Measurements from ENCODE around the gene LRIG1. TPM values are rescaled to one million over a fixed set of nuclear protein-coding genes. Genes with fewer than 3 reads are reported as not detected.

Gene LRIG1
- total and polyA plus RNA-seq, 10 of the 15 experiments (the other 5 are each of a cell fraction or from before 2014, with no cell fraction given): 0.84 to 16.4 (median 8.1) TPM

GRCh38 chr3:66416556-66417304, 84.1 kb downstream of the LRIG1 start:
- H3K4me3 ChIP-seq: no peak overlapping the region
- TF ChIP-seq STAT1 (conservative IDR thresholded peaks at IDR 0.05): no peak
- no peak for TF ChIP-seq BCLAF1 (IDR thresholded peaks at IDR 0.05)
- TF ChIP-seq CEBPB (IDR thresholded peaks at IDR 0.05; ENCODE audit: borderline replicate concordance in 1 of 2, low read depth in 2 of 2, low read length in 2 of 2): no peak
- no peak for TF ChIP-seq TARDBP (IDR thresholded peaks at IDR 0.05; ENCODE audit: borderline replicate concordance)
- no peak for TF ChIP-seq TCF7 (IDR thresholded peaks at IDR 0.05; ENCODE audit: borderline replicate concordance)
- TF ChIP-seq CEBPZ (IDR thresholded peaks at IDR 0.05; ENCODE audit: low read depth, low read length): no peak
- TF ChIP-seq FOXK2 (IDR thresholded peaks at IDR 0.05): no peak
- TF ChIP-seq MTA3 (IDR thresholded peaks at IDR 0.05; ENCODE audit: borderline replicate concordance, low read length): no peak
- no peak for TF ChIP-seq NKRF (conservative IDR thresholded peaks at IDR 0.05)
- TF ChIP-seq PML (IDR thresholded peaks at IDR 0.05; ENCODE audit: low read length): no peak
- TF ChIP-seq RUNX3 (IDR thresholded peaks at IDR 0.05; ENCODE audit: low read length): no peak
- TF ChIP-seq MYB (IDR thresholded peaks at IDR 0.05; ENCODE audit: borderline replicate concordance, low read depth, low read length): no peak
- TF ChIP-seq CHD1 (IDR thresholded peaks at IDR 0.05; ENCODE audit: low read depth, low read length): no peak
- no peak for TF ChIP-seq ASH2L (IDR thresholded peaks at IDR 0.05; ENCODE audit: borderline replicate concordance, low read depth)
- TF ChIP-seq NFYB (IDR thresholded peaks at IDR 0.05; ENCODE audit: insufficient read depth, low read depth, low read length): no peak
- TF ChIP-seq KAT2A (conservative IDR thresholded peaks at IDR 0.05; ENCODE audit: control insufficient read depth, low read depth, low read length): no peak
- TF ChIP-seq SMC3 (IDR thresholded peaks at IDR 0.05; ENCODE audit: borderline replicate concordance, low read length): no peak
- BruUV-seq (replicated peaks): no TSS peak
- RAD21 ChIA-PET (ENCODE audit: unreplicated experiment): no interaction called here
- H3K27ac ChIP-seq (ENCODE audit: control insufficient read depth, insufficient read depth): no peak overlapping the region
- H3K4me2 ChIP-seq (ENCODE audit: control insufficient read depth, insufficient read depth): no peak overlapping the region
- H3K27me3 ChIP-seq (replicated peaks in 1 of 2; ENCODE audit: control insufficient read depth in 2 of 2, insufficient read depth in 2 of 2, low read length in 1 of 2): no peaks in the 10 kb centered on the region
- ATAC-seq: no peak
- SMC1A ChIA-PET (ENCODE audit: uncharacterized antibody, unreplicated experiment): no interaction called here
- no peaks in the 10 kb centered on the region; the same call in 1 of the 2 replicates for H4K20me1 ChIP-seq (ENCODE audit: control insufficient read depth, insufficient read depth)
- no peaks in the 10 kb centered on the region for H3K4me1 ChIP-seq (ENCODE audit: control insufficient read depth, insufficient read depth, low read length)
- no peak overlapping the region for H2AFZ ChIP-seq (ENCODE audit: control insufficient read depth, low read depth, low read length)
- FAIRE-seq: no peak
- in situ Hi-C loops (cut with MboI): no loop called here
- no peak overlapping the region for H3K9ac ChIP-seq (ENCODE audit: control insufficient read depth, insufficient read depth, low read length)
- no peaks in the 10 kb centered on the region for H3K79me2 ChIP-seq (ENCODE audit: control insufficient read depth, insufficient read depth, low read length)
- H3K36me3 ChIP-seq (ENCODE audit: control insufficient read depth in 2 of 2, insufficient read depth in 2 of 2, low read length in 1 of 2): no peaks in the 10 kb centered on the region; a peak in 2 of 4 replicates
- intact Hi-C loops (cut with micrococcal nuclease; ENCODE audit: unreplicated experiment): no loop called here
- DNase-seq (ENCODE audit: low read depth, low spot score): no peak
- peaks cover 5% of the 10 kb centered on the region; the same call in 2 of the 3 replicates for H3K9me3 ChIP-seq (replicated peaks; ENCODE audit: control insufficient read depth, insufficient read depth, low read length)
- CTCF ChIA-PET: interaction anchor here (0.9 kb wide), 1 partner anchor 138 kb away, joined by 3 read pairs; no protein-coding TSS in a partner anchor
- 55% methylated on average over 13 of the region's 14 CpGs for WGBS (ENCODE audit: insufficient coverage, insufficient replicate concordance, low lambda C conversion rate, missing lambda C conversion rate)
- POLR2A ChIA-PET: no interaction called here
